ENCODE results near the gene AMER2.

DNA sequence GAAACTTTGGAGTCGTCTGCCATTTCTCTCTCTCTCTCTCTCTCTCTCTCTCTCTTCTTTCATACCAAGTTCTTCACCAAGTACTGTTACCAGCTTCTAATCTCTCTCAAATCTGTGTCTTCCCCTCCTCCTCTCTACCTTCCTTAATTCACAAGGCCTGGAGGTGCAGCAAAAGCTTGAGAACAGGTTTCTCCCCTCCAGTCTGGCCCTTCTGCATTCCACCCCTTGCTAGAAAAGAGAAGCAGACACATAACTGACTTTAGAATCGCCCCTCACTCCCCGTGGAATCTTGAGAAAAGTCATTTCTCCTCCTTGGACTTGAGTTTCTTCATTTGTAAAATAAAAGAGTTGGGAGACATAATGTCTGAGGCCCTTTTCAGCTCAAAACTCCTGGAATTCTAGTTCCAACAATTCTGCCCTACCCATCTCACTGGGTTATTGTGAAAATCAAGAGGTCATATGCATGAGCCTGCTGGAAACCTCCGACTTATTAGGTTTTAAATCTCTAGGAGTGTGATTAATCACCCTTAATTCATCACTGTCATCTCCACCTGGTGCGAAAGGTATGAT is 20.4 kb downstream of the AMER2 start:
- TF ChIP-seq POLR2A (IDR thresholded peaks at IDR 0.05; ENCODE audit: low read depth, low read length) (no peak), POLR2AphosphoS5 (IDR thresholded peaks at IDR 0.05; ENCODE audit: low read depth, low read length) (no peak), TAF1 (IDR thresholded peaks at IDR 0.05; ENCODE audit: low read depth, low read length) (no peak)

Measured in GM12891 (cell line).